SK-N-SH (cell line): ENCODE results near the gene TCP1. TPM values are rescaled to one million over a fixed set of nuclear protein-coding genes. Genes with fewer than 3 reads are reported as not detected.

Experiments
- CTCF ChIA-PET: fragments of 300-600, 350-600 bp; formaldehyde crosslinking; extraction: SDS; loops from one replicate; lab custom pipeline; 2021; lab: Yijun Ruan, JAX
- POLR2A ChIA-PET: fragments of 350-600 bp; sonication (Branson Sonifier 250); formaldehyde crosslinking; extraction: SDS; loops from one replicate; lab custom pipeline; 2020; ENCODE audit warnings: antibody characterized with exemption, inconsistent platforms; lab: Yijun Ruan, JAX
- DNase-seq: peaks from one replicate; pipeline ENCODE4 v3.0.0; 2012
- H2AFZ ChIP-seq: fragments of 200-600 bp; sonication (generic); 2 replicates; pipeline ENCODE4 v1.8.1; 2016; ENCODE audit warnings: antibody characterized with exemption, mild to moderate bottlenecking, low read depth
- H3F3A ChIP-seq: fragments of 200-600 bp; sonication (generic); replicated peaks from 2 replicates; pipeline ENCODE3; 2016; ENCODE audit warnings: antibody characterized with exemption, mild to moderate bottlenecking; ENCODE audit not compliant: insufficient read depth
- H3K27ac ChIP-seq, 2 experiments: fragments of 200-500 bp in 1 of 2; fragments of 200-600 bp in 1 of 2; sonication (Bioruptor generic) in 1 of 2; sonication (generic), shearing (Covaris generic) in 1 of 2; 2 replicates each; pipeline versions ENCODE4 v1.5.1 to v1.6.1; 2014 to 2016; ENCODE audit warnings: low read depth in 2 of 2, inconsistent platforms in 1 of 2, low read length in 1 of 2, mild to moderate bottlenecking in 1 of 2, mixed read lengths in 1 of 2
- H3K27me3 ChIP-seq: fragments of 200-600 bp; sonication (generic), shearing (Covaris generic); 2 replicates; pipeline ENCODE4 v1.6.1; 2016; ENCODE audit warnings: mixed run types; ENCODE audit not compliant: insufficient read depth
- H3K36me3 ChIP-seq, 2 experiments: fragments of 200-500 bp in 1 of 2; fragments of 200-600 bp in 1 of 2; sonication (Bioruptor generic) in 1 of 2; sonication (generic) in 1 of 2; replicated peaks in 1 of 2; 2 replicates each; pipeline versions ENCODE3 to v1.5.1; 2014 to 2016; ENCODE audit warnings: low read length in 1 of 2, mild to moderate bottlenecking in 1 of 2; ENCODE audit not compliant: insufficient read depth in 2 of 2, control insufficient read depth in 1 of 2
- H3K4me1 ChIP-seq, 2 experiments: fragments of 200-500 bp in 1 of 2; fragments of 200-600 bp in 1 of 2; sonication (Bioruptor generic) in 1 of 2; sonication (generic), shearing (Covaris generic) in 1 of 2; 2 replicates each; pipeline versions ENCODE4 v1.5.1 to v1.6.1; 2014 to 2016; ENCODE audit warnings: low read depth in 1 of 2, low read length in 1 of 2, mixed run types in 1 of 2; ENCODE audit not compliant: insufficient read depth in 2 of 2, control insufficient read depth in 1 of 2
- H3K4me2 ChIP-seq: fragments of 200-600 bp; sonication (generic), shearing (Covaris generic); 2 replicates; pipeline ENCODE4 v1.6.1; 2017; ENCODE audit warnings: mixed run types
- H3K4me3 ChIP-seq, 2 experiments: fragments of 200-500 bp in 1 of 2; fragments of 200-600 bp in 1 of 2; sonication (Bioruptor generic) in 1 of 2; sonication (generic), shearing (Covaris generic) in 1 of 2; 2 replicates each; pipeline versions ENCODE4 v1.5.1 to v1.8.1; 2014 to 2016; ENCODE audit warnings: low read depth in 2 of 2, inconsistent platforms in 1 of 2, low read length in 1 of 2, mild to moderate bottlenecking in 1 of 2, mixed read lengths in 1 of 2, moderate library complexity in 1 of 2
- H3K79me2 ChIP-seq: fragments of 200-600 bp; sonication (generic); 2 replicates; pipeline ENCODE4 v1.8.1; 2017; ENCODE audit warnings: mild to moderate bottlenecking; ENCODE audit not compliant: insufficient read depth
- H3K9ac ChIP-seq: fragments of 200-600 bp; sonication (generic); 2 replicates; pipeline ENCODE4 v1.6.1; 2017; ENCODE audit warnings: mixed run types
- H3K9me2 ChIP-seq: fragments of 200-600 bp; sonication (generic); 2 replicates; pipeline ENCODE4 v1.6.1; 2017; ENCODE audit warnings: mixed run types
- H3K9me3 ChIP-seq: fragments of 200-600 bp; sonication (generic); 2 replicates; pipeline ENCODE4 v1.6.1; 2017; ENCODE audit warnings: mixed run types, mild to moderate bottlenecking, moderate library complexity
- H4K20me1 ChIP-seq: fragments of 200-600 bp; sonication (generic); 2 replicates; pipeline ENCODE4 v1.6.1; 2017; ENCODE audit warnings: mild to moderate bottlenecking, mixed run types; ENCODE audit not compliant: insufficient read depth
- CTCF ChIP-seq: fragments of 200-600 bp; sonication (generic); IDR thresholded peaks from 2 replicates; pipeline ENCODE4 v1.6.1; 2017; ENCODE audit warnings: antibody characterized with exemption, mild to moderate bottlenecking, moderate library complexity
- ELF1 ChIP-seq: IDR thresholded peaks from 2 replicates; pipeline ENCODE4 v1.4.0; 2012
- EZH2phosphoT487 ChIP-seq: fragments of 200-600 bp; sonication (generic); IDR thresholded peaks from 2 replicates; pipeline ENCODE4 v1.6.1; 2017; ENCODE audit warnings: low read depth, mixed run types, mild to moderate bottlenecking, antibody characterized with exemption, moderate library complexity, borderline replicate concordance
- FOSL2 ChIP-seq: IDR thresholded peaks from 2 replicates; pipeline ENCODE4 v1.4.0; 2012; ENCODE audit warnings: low read depth, mild to moderate bottlenecking, moderate library complexity, borderline replicate concordance
- FOXM1 ChIP-seq: IDR thresholded peaks from 2 replicates; pipeline ENCODE4 v1.4.0; 2012; ENCODE audit warnings: low read depth, mild to moderate bottlenecking
- GATA2 ChIP-seq: sonication (generic); formaldehyde crosslinking; IDR thresholded peaks from 2 replicates; pipeline ENCODE4 v1.5.0; 2020; ENCODE audit warnings: mild to moderate bottlenecking, missing genetic modification reagents
- JUND ChIP-seq: IDR thresholded peaks from 2 replicates; pipeline ENCODE4 v1.4.0; 2012
- MAX ChIP-seq: IDR thresholded peaks from 2 replicates; pipeline ENCODE4 v1.4.0; 2012; ENCODE audit warnings: low read depth
- MXI1 ChIP-seq: IDR thresholded peaks from 2 replicates; pipeline ENCODE4 v1.6.1; 2012; ENCODE audit warnings: mild to moderate bottlenecking, low read depth, low read length, improper control_type of control experiment
- NFIC ChIP-seq: IDR thresholded peaks from 2 replicates; pipeline ENCODE4 v1.4.0; 2012; ENCODE audit warnings: borderline replicate concordance
- NRF1 ChIP-seq: IDR thresholded peaks from 2 replicates; pipeline ENCODE4 v1.6.1; 2012; ENCODE audit warnings: low read depth, mild to moderate bottlenecking, low read length
- PBX3 ChIP-seq: IDR thresholded peaks from 2 replicates; pipeline ENCODE4; 2012
- POLR2AphosphoS5 ChIP-seq: IDR thresholded peaks from 2 replicates; pipeline ENCODE4 v1.6.1; 2012; ENCODE audit warnings: low read depth, low read length
- RAD21 ChIP-seq: IDR thresholded peaks from 2 replicates; pipeline ENCODE4 v1.6.1; 2012; ENCODE audit warnings: mild to moderate bottlenecking, low read length
- RCOR1 ChIP-seq: fragments of 150-350 bp; IDR thresholded peaks from 2 replicates; pipeline ENCODE4 v1.6.1; 2017; ENCODE audit warnings: antibody characterized with exemption, low read length
- REST ChIP-seq: IDR thresholded peaks from 2 replicates; pipeline ENCODE4 v1.6.1; 2012; ENCODE audit warnings: mild to moderate bottlenecking, low read depth, low read length, moderate library complexity
- RFX5 ChIP-seq: IDR thresholded peaks from 2 replicates; pipeline ENCODE4 v1.6.1; 2012; ENCODE audit warnings: mild to moderate bottlenecking, improper control_type of control experiment, low read length
- RXRA ChIP-seq: IDR thresholded peaks from 2 replicates; pipeline ENCODE4 v1.4.0; 2012; ENCODE audit warnings: low read depth, mild to moderate bottlenecking, borderline replicate concordance
- TAF1 ChIP-seq: IDR thresholded peaks from 2 replicates; pipeline ENCODE4 v1.6.1; 2012; ENCODE audit warnings: low read depth, mild to moderate bottlenecking, low read length, moderate library complexity, borderline replicate concordance
- TCF12 ChIP-seq: IDR thresholded peaks from 2 replicates; pipeline ENCODE4 v1.4.0; 2012
- TEAD4 ChIP-seq: IDR thresholded peaks from 2 replicates; pipeline ENCODE4 v1.4.0; 2012; ENCODE audit warnings: mild to moderate bottlenecking, borderline replicate concordance; ENCODE audit not compliant: insufficient read depth
- USF2 ChIP-seq: fragments of 150-350 bp; IDR thresholded peaks from 2 replicates; pipeline ENCODE4 v1.6.1; 2017; ENCODE audit warnings: antibody characterized with exemption, low read length, low read depth, borderline replicate concordance
- YY1 ChIP-seq: IDR thresholded peaks from 2 replicates; pipeline ENCODE4 v1.4.0; 2012; ENCODE audit warnings: low read depth, mild to moderate bottlenecking
- ZBTB33 ChIP-seq: IDR thresholded peaks from 2 replicates; pipeline ENCODE4 v1.4.0; 2012; ENCODE audit warnings: low read depth, borderline replicate concordance
- WGBS: methylation state at CpG from one replicate; pipeline ENCODE4 v1.1.6; 2017; ENCODE audit warnings: low lambda C conversion rate; 5-methylcytosine and 5-hydroxymethylcytosine counted together
- polyA plus RNA-seq, 3 experiments: library from polyadenylated mRNA; depleted of rRNA; stranded (reverse); fragments of >200 nt; gene quantifications; 2 replicates each; pipeline ENCODE4 v1.2.3, GENCODE V29; 2012

The TCP1 gene
- polyA plus RNA-seq, 1 of the 3 experiments (the other 2 are of a cell fraction), result 154 TPM

GRCh38 chr6:159760602-159761057 is 28.8 kb downstream of the TCP1 start (continued):
- TF ChIP-seq CTCF (no peak), RCOR1 (no peak), TEAD4 (peak; percentile 53; the same call in 1 of the 2 replicates), RFX5 (no peak), USF2 (no peak), PBX3 (no peak), MXI1 (no peak), POLR2AphosphoS5 (peak; percentile 28; the same call in 1 of the 2 replicates), TAF1 (no peak)

DNA sequence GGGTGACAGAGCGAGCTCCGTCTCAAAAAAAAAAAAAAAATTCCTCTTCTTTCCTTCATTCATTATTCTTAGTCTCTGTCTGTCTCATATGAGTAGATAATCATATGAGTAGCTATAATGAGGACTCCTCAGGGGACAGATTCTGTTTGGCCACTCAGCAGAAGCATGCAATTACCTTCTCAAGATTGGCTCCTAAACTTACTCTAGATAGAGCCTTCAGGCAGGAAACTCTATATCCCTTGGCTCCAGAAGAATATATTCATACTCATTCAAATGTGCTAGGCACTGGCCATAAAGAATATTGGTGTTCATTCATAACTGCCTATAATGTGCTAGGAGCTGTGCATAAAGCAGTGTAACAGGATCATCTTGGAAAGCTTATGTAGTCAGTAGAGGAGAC is 29.8 kb downstream of the TCP1 start:
- Histone ChIP-seq H3F3A (peaks cover 49% of the 10 kb centered on the region), H2AFZ (no peak overlapping the region), H3K36me3 (peaks cover 42 to 44% of the 10 kb centered on the region in 2 experiments), H3K9me2 (no peaks in the 10 kb centered on the region), H3K27me3 (no peaks in the 10 kb centered on the region), H3K4me3 (no peak overlapping the region), H3K79me2 (peaks cover 41% of the 10 kb centered on the region), H3K9ac (no peak overlapping the region), H3K27ac (peak overlapping the region in 1 of 2 experiments; percentile 94; a peak in 2 of 4 replicates), H3K4me2 (no peak overlapping the region), H4K20me1 (no peaks in the 10 kb centered on the region), H3K4me1 (peaks cover 13 to 20% of the 10 kb centered on the region in 2 experiments), H3K9me3 (no peaks in the 10 kb centered on the region)
- POLR2A ChIA-PET, result no interaction called here
- CTCF ChIA-PET, result interaction anchor here (1.1 to 1.4 kb wide), 2 partner anchors 8 to 25 kb away, joined by 3 read pairs; no protein-coding TSS in a partner anchor
- WGBS, result 79% methylated on average over 2 of the region's 2 CpGs
- DNase-seq, result no peak
- no peak for TF ChIP-seq REST
- no peak for TF ChIP-seq JUND
- TF ChIP-seq GATA2 (CRISPR knock-in tag), result no peak
- no peak for TF ChIP-seq ELF1
- no peak for TF ChIP-seq NFIC
- no peak for TF ChIP-seq RAD21
- TF ChIP-seq POLR2AphosphoS5, result no peak
- no peak for TF ChIP-seq EZH2phosphoT487
- no peak for TF ChIP-seq MAX
- TF ChIP-seq FOXM1, result no peak
- TF ChIP-seq NRF1, result no peak
- TF ChIP-seq FOSL2, result no peak
- TF ChIP-seq RFX5, result no peak
- no peak for TF ChIP-seq TCF12
- no peak for TF ChIP-seq TEAD4
- no peak for TF ChIP-seq ZBTB33
- no peak for TF ChIP-seq YY1
- TF ChIP-seq RXRA, result no peak
